Neural cell (in vitro differentiated cells): ENCODE data around the gene GRIN1.

ENCODE experiments used
- CTCF ChIP-seq: fragments of 450-650 bp; IDR thresholded peaks from 2 replicates; pipeline ENCODE4 v1.5.1; 2014; ENCODE audit warnings: antibody characterized with exemption, mild to moderate bottlenecking, moderate library complexity; ENCODE audit not compliant: poor library complexity, severe bottlenecking
- POLR2AphosphoS5 ChIP-seq: IDR thresholded peaks from 2 replicates; pipeline ENCODE4 v1.6.1; 2012

GRCh38 chr9:137107312-137107921 lies 31.5 kb upstream of the GRIN1 start:
- TF ChIP-seq CTCF (no peak), POLR2AphosphoS5 (no peak)
